22Rv1 (cell line): ENCODE results near the gene DCD.

Source experiments
- ZFX ChIP-seq: fragments of 450-650 bp; IDR thresholded peaks from 2 replicates; pipeline ENCODE4 v1.6.1; 2017; ENCODE audit warnings: antibody characterized with exemption, borderline replicate concordance
- TF ChIP-seq, protein P1 (sequence below): fragments of 450-650 bp; IDR thresholded peaks from 2 replicates; pipeline ENCODE4 v1.5.1; 2017; ENCODE audit warnings: mild to moderate bottlenecking

DNA sequence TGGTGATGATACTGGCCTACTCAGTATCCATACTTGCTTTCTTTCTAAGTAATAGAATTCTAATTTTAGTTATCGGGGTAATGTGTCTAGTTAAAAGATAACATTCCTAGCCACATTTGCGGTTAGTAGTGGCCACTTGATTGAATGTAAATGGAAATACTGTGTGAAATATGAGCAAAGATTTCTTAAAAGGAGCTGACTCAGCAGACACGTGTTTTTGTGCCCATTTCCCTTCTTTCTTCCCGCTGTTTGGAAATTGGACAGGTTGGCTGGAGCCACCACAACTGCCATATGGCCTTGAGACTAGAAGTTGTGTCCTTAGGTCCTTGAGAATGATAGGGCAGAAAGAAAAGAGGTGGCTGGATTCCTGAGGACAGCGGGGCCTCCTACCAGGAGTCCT is 19.8 kb upstream of the DCD start:
- TF ChIP-seq, protein P1, sequence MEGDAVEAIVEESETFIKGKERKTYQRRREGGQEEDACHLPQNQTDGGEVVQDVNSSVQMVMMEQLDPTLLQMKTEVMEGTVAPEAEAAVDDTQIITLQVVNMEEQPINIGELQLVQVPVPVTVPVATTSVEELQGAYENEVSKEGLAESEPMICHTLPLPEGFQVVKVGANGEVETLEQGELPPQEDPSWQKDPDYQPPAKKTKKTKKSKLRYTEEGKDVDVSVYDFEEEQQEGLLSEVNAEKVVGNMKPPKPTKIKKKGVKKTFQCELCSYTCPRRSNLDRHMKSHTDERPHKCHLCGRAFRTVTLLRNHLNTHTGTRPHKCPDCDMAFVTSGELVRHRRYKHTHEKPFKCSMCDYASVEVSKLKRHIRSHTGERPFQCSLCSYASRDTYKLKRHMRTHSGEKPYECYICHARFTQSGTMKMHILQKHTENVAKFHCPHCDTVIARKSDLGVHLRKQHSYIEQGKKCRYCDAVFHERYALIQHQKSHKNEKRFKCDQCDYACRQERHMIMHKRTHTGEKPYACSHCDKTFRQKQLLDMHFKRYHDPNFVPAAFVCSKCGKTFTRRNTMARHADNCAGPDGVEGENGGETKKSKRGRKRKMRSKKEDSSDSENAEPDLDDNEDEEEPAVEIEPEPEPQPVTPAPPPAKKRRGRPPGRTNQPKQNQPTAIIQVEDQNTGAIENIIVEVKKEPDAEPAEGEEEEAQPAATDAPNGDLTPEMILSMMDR: no peak
- TF ChIP-seq ZFX: no peak
